Naive B cell (primary cell): ENCODE data around the gene CLIC3. TPM values are rescaled to one million over a fixed set of nuclear protein-coding genes. Genes with fewer than 3 reads are reported as not detected.
"Not testable (repeated sequence)": the region's sequence is repeated elsewhere in the genome, so short reads cannot be mapped to it uniquely, and the experiment has no call there.

ENCODE experiments used
- ATAC-seq, 2 donors: fragments of 150-1000 bp; cut with Tn5 transposase; 2 replicates each; pipeline ENCODE4 v1.10.0; 2021; ENCODE audit warnings: low read depth in 2 of 2, mild to moderate bottlenecking in 2 of 2, moderate library complexity in 2 of 2
- DNase-seq: peaks from one replicate; pipeline ENCODE4 v3.0.0; 2022
- H3K27ac Mint-ChIP-seq, 6 donors: one replicate each; pipeline ENCODE4 v1.8.0; 2020 to 2022; ENCODE audit warnings: mild to moderate bottlenecking in 6 of 6, mixed read lengths in 6 of 6, moderate library complexity in 5 of 6, inconsistent platforms in 2 of 6
- H3K27me3 Mint-ChIP-seq, 3 donors: one replicate each; pipeline ENCODE4 v1.8.0; 2021 to 2022; ENCODE audit warnings: mixed read lengths in 3 of 3, mild to moderate bottlenecking in 1 of 3
- H3K36me3 Mint-ChIP-seq, 2 donors: one replicate each; pipeline ENCODE4 v1.8.0; 2020 to 2022; ENCODE audit warnings: mixed read lengths in 2 of 2, inconsistent platforms in 1 of 2, mild to moderate bottlenecking in 1 of 2
- H3K4me1 Mint-ChIP-seq, 3 donors: one replicate each; pipeline ENCODE4 v1.8.0; 2020 to 2022; ENCODE audit warnings: mixed read lengths in 3 of 3, inconsistent platforms in 1 of 3, mild to moderate bottlenecking in 1 of 3, moderate library complexity in 1 of 3
- H3K4me3 Mint-ChIP-seq, 8 donors: one replicate each; pipeline ENCODE4 v1.8.0; 2020 to 2022; ENCODE audit warnings: mild to moderate bottlenecking in 8 of 8, mixed read lengths in 8 of 8, moderate library complexity in 8 of 8, inconsistent platforms in 2 of 8
- H3K9me3 Mint-ChIP-seq, 7 donors: one replicate each; pipeline ENCODE4 v1.8.0; 2020 to 2022; ENCODE audit warnings: mixed read lengths in 7 of 7, mild to moderate bottlenecking in 5 of 7, inconsistent platforms in 2 of 7, moderate library complexity in 1 of 7
- polyA plus RNA-seq, 6 donors: library from polyadenylated mRNA; unstranded; fragments of 300-500 nt; fragmentation: Illumina TruSeq; gene quantifications; one replicate each; pipeline ENCODE4 v1.2.3, GENCODE V29; 2021; ENCODE audit warnings: low read depth in 6 of 6

CLIC3 gene
- polyA plus RNA-seq, 6 donors from 2014 or later = 0.82 to 2.7 (median 1.1) TPM; not detected in 1

DNA sequence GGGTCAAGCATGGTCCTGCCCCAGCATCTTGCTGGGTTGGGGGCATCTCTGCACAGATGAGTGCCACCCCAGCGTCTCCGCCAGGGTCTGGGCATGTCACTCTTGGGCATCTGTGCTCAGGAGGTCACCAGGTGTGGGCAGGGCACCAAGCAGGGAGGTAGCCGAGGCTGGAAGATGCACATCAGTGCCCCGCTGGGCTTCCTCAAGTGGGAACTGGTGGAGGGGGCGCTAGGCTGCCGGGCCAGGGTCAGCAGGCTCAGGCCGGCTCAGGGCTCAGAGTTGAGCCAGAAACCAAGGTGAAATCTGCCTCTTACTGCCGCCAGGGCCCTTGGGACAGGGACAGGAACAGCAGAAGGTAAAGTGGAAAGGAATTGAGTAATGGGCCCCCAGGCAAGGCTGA is 39.6 kb upstream of the CLIC3 start:
- H3K4me1 Mint-ChIP-seq = peaks cover 27 to 38% (median 31%) of the 10 kb centered on the region in 3 donors
- H3K36me3 Mint-ChIP-seq = no peaks in the 10 kb centered on the region
- H3K27ac Mint-ChIP-seq = no peak overlapping the region
- peak overlapping the region in 1 of 8 donors; percentile 22 for H3K4me3 Mint-ChIP-seq
- ATAC-seq (no peak), DNase-seq (no peak)
- H3K27me3 Mint-ChIP-seq = peaks cover 0 to 15% (median 8%) of the 10 kb centered on the region in 3 donors
- H3K9me3 Mint-ChIP-seq = no peaks in the 10 kb centered on the region

DNA sequence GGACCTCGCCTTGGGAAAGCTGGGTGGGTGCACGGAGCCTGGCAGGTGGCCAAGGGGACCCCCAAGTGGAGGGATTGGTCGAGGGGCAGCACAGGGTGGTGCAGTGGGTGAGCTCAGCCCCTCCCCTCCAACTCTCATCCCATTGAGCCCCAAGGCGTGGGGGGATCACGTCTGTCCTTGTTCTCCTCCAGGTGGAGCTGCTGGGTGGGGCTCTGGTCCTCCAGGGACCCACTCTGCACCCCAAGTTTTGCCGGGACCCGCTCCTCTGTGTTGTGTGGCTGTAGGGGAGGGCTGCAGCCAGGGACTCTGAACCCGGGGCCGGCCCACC is 39.1 kb upstream of the CLIC3 start:
- Mint-ChIP-seq H3K9me3 (no peaks in the 10 kb centered on the region), H3K36me3 (no peaks in the 10 kb centered on the region), H3K4me3 (peak overlapping the region in 2 of 8 donors; percentile 53 to 76), H3K27ac (peak overlapping the region in 2 of 6 donors; percentile 11 to 49), H3K27me3 (peaks cover 0 to 15% (median 7%) of the 10 kb centered on the region in 3 donors), H3K4me1 (peaks cover 31 to 43% (median 35%) of the 10 kb centered on the region in 3 donors)
- DNase-seq (no peak), ATAC-seq (no peak)

DNA sequence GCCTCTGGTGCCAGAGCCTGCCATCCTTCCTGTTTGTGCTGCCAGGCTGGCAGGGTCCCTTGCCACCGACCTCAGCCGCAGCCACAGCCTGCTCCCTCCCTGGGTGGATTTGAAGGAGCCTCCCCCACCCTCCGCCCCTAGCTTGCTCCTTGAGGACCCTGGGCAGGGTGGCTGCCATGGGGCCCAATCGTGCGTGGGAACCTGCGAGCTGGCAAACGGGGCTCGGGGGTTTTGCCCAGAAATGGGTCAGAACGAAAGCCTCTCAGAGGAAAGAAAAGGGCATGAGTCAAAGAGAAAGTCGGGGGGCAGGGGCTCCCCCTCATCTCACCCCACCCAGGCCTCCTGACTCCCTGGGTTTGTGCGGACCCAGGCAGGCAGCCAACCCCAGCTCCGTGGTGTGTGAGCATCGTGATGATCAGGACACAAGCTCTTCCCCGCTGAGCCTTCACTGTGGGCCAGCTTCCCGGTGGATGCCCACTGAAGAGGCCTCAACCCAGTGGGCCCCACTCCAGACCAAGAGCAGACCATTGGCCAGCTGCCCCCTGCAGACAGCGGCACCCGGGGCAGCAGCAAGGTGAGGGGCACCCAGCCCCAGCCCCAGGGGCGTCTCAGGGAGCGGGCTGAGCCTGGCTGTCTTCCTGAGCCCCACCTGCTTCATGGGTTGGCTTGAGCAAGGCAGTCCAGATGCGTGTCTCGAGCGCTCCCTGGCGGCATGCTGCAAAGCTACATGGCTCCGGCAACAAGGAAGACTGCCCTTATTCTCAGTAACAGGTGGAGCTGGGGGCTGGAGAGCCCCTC is 38.5 kb upstream of the CLIC3 start:
- peak overlapping the region; percentile 53 to 86 (median 76) for H3K4me3 Mint-ChIP-seq
- peak overlapping the region in 5 of 6 donors; percentile 11 to 87 (median 49) for H3K27ac Mint-ChIP-seq
- no peaks in the 10 kb centered on the region for H3K36me3 Mint-ChIP-seq
- peak; percentile 73 to 76 for ATAC-seq
- no peaks in the 10 kb centered on the region for H3K9me3 Mint-ChIP-seq
- H3K4me1 Mint-ChIP-seq = peaks cover 35 to 49% (median 41%) of the 10 kb centered on the region in 3 donors
- peak; percentile 82 for DNase-seq
- H3K27me3 Mint-ChIP-seq = peaks cover 0 to 15% (median under 1%) of the 10 kb centered on the region in 3 donors

DNA sequence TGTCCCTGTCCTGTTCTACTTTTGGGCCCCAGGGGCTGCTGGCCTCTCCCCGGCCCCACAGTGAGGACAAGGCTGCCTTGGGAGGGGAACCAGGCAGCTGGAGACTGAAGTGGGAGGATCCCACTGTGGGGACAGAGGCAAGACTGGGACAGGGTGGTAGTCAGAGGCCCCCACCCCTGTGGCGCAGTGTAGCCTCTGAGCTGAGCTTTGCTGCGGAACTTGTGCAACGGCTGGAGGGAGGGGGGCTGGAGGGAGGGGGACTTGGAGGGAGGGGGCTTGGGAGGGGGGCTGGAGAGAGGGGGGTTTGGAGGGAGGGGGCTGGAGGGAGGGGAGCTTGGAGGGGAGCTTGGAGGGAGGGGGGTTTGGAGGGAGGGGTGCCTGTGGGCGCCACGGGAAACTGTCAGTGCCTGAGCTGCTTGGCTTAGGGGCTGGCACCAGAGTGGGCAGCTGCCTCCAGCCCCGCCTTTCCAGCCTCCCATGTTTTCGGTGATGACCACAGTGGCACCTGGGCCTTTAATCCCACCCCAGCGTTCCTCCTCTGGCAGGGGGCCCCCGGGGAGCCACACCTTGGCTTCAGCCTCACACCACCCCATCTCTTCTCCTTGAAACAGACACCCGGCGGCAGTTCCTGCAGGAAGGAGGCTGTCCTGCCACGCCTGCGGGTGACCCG is 37.8 kb upstream of the CLIC3 start:
- H3K27ac Mint-ChIP-seq = peak overlapping the region in 3 of 6 donors; percentile 4 to 87 (median 11)
- no peak for DNase-seq
- no peak for ATAC-seq
- H3K4me1 Mint-ChIP-seq = peaks cover 41 to 56% (median 48%) of the 10 kb centered on the region in 3 donors
- no peaks in the 10 kb centered on the region for H3K9me3 Mint-ChIP-seq
- no peaks in the 10 kb centered on the region for H3K36me3 Mint-ChIP-seq
- H3K4me3 Mint-ChIP-seq = peak overlapping the region in 6 of 8 donors; percentile 76 to 92 (median 76)
- H3K27me3 Mint-ChIP-seq = peaks cover 0 to 13% (median 0%) of the 10 kb centered on the region in 3 donors

DNA sequence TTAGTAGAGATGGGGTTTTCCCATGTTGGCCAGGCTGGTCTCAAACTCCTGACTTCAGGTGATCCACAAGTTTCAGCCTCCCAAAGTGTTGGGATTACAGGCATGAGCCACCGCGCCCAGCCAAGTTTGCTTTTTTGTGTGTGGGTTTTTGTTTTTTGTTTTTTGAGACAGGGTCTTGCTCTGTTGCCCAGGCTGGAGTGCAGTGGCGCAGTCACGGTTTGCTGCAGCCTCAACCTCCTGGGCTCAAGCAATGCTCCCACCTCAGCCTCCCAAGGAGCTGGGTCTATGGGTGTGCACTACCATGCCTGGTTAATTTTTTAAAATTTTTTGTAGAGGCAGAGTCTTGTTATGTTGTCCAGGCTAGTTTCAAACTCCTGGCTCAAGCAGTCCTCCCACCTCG is 37.1 kb upstream of the CLIC3 start:
- peak overlapping the region; percentile 39 to 92 (median 74) for H3K4me3 Mint-ChIP-seq
- peaks cover 41 to 63% (median 52%) of the 10 kb centered on the region in 3 donors for H3K4me1 Mint-ChIP-seq
- H3K27ac Mint-ChIP-seq = peak overlapping the region in 2 of 6 donors; percentile 55 to 72
- ATAC-seq, H3K27me3 Mint-ChIP-seq, H3K9me3 Mint-ChIP-seq, DNase-seq, H3K36me3 Mint-ChIP-seq: not testable (repeated sequence)

DNA sequence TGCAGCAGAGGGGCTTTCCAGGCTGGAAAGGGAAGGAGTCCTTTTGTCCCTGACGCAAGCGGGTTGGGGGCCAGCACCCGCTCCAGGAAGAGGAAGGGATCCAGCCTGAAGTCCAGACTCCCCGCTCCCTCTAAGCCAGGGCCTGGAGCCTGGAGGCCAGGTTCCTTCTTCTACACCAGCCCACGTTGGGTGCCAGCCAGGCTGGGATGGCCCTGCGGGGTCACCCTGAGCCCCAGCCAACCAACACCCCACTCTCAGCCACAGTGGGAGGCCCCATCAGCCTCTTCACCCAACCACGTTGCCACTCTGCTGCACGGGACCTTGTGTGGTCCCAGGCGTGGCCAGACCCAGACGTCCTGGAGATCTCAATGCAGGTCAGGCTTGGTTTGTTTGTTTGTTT is 36.5 kb upstream of the CLIC3 start:
- DNase-seq = no peak
- H3K27ac Mint-ChIP-seq = peak overlapping the region in 3 of 6 donors; percentile 55 to 90 (median 66)
- H3K36me3 Mint-ChIP-seq = no peaks in the 10 kb centered on the region
- H3K4me1 Mint-ChIP-seq = peaks cover 41 to 63% (median 52%) of the 10 kb centered on the region in 3 donors
- no peak for ATAC-seq
- H3K4me3 Mint-ChIP-seq = peak overlapping the region; percentile 70 to 92 (median 76)
- H3K27me3 Mint-ChIP-seq = peaks cover 0 to 5% (median 0%) of the 10 kb centered on the region in 3 donors
- H3K9me3 Mint-ChIP-seq = no peaks in the 10 kb centered on the region

DNA sequence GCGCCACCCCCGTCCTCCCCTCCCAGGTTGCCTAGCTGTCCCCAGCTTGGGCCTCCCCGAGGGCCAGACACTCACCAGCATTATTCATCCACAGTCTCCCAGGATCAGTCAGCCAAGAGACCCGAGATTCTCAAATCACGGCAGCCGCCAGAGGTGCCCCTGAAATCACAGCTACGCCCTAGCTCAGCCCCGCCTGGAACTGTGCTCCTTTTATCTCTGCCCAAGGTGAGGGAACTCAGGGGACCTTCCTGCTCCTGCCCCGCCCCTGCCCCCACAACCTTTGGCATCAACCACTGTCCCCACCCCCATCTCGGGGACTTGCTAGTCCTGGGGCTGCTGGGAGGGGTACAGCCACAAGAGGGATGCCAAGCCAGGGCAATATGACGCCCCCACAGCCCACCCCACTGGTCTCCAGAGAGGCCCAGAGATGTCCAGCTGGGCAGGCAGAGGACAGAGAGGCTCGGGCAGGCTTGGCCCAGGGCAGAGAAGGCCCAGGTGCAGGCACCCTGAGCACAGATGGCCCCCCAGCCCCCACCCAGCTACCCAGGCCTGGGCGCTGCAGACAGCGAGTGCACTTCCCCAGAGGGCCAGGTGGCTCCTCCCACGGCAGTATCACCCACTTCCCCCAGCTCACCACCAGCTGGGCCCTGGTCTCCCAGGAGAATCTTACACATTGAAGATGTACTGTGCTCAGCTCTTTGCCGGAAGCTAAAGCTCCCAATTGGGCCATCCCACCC is 35.7 kb upstream of the CLIC3 start, which contains the start of gene FUT7:
FUT7 (minus strand) TSS at position 185 of the 737 bp plus-strand sequence; CDS start at position 88, 97 bp downstream.
- peak within 1 kb of the TSS in 4 of 6 donors; percentile 55 to 93 (median 82) for H3K27ac Mint-ChIP-seq
- ATAC-seq = peak; percentile 38 to 45
- DNase-seq = peak; percentile 71
- no peaks in the 10 kb centered on the region for H3K36me3 Mint-ChIP-seq
- no peaks in the 10 kb centered on the region for H3K9me3 Mint-ChIP-seq
- peaks cover 0 to 5% (median 0%) of the 10 kb centered on the region in 3 donors for H3K27me3 Mint-ChIP-seq
- H3K4me1 Mint-ChIP-seq = peaks cover 45 to 63% (median 55%) of the 10 kb centered on the region in 3 donors
- H3K4me3 Mint-ChIP-seq = peak within 1 kb of the TSS; percentile 80 to 92 (median 85)

DNA sequence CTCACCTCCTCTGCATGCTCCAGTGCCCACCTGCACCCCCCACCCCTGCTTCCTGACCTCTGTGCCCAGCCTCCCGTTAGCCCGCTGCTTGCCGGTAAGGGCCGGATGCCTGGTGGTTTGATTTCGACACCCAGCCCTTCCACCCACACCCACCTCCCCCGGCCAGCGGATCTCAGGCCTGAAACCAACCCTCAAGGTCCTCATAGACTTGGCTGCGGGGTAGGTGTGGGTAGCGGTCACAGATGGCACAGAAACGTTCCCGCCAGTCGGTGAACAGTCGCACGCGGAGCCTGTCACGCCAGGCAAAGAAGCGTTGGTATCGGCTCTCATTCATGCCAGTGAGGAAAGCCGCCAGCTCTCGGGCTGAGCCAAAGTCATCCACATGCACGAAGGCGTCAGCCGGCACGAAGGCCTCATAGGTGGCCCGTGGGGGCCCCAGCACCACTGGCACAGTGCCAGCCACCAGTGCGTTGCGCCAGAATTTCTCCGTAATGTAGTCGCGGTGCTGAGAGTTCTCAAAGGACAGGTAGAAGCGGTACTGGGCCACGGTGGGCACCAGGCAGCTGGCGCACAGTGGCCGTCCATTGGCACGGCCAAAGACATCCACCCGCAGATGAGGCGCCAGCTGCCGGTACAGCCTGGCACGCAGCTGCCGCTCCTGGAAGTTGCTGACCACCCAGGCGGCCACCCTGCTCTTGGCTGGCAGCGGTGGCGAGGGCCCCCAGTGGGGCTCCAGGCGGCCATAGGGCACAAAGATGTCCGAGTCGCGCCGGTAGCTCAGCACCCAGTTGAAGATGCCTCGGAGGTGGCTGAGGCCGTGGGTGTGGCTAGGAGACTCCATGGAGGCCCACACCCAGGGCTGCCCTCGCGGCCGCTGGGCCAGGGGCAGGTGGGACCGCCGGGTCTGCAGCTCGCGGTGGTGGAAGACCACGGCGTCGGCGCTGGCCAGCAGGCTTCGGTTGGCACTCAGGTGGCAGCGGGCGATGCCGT is 34.5 kb upstream of the CLIC3 start:
- H3K27me3 Mint-ChIP-seq = peaks cover 0 to 5% (median 0%) of the 10 kb centered on the region in 3 donors
- H3K36me3 Mint-ChIP-seq = no peaks in the 10 kb centered on the region
- peaks cover 45 to 67% (median 63%) of the 10 kb centered on the region in 3 donors for H3K4me1 Mint-ChIP-seq
- peak overlapping the region; percentile 80 to 92 (median 85) for H3K4me3 Mint-ChIP-seq
- no peaks in the 10 kb centered on the region for H3K9me3 Mint-ChIP-seq
- DNase-seq (peak; percentile 48), ATAC-seq (no peak)
- peak overlapping the region in 4 of 6 donors; percentile 56 to 93 (median 68) for H3K27ac Mint-ChIP-seq

DNA sequence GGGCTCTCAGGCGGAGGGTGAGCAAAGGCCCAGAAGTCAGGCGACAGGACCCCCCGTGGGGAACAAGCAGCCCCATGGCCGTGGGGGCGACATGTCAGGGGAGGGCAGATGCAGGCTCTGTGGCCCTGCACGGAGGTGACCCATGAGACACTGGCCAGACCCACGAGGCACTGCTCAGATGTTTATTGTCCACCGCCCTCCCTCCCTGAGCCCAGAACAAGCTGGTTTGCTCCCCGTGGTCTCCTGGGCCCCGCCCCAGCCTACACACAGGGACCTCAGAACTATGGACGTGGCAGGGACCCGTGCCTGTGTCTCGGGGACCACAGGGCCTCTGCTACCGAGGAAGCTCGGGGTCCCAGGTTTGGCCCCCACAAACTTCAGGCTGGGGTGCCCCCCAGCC is 33.6 kb upstream of the CLIC3 start:
- Mint-ChIP-seq H3K27ac (peak overlapping the region in 2 of 6 donors; percentile 19 to 39), H3K4me1 (peaks cover 41 to 62% (median 61%) of the 10 kb centered on the region in 3 donors), H3K27me3 (no peaks in the 10 kb centered on the region), H3K36me3 (no peaks in the 10 kb centered on the region), H3K4me3 (peak overlapping the region; percentile 80 to 92 (median 85)), H3K9me3 (no peaks in the 10 kb centered on the region)
- no peak for DNase-seq
- ATAC-seq = no peak

DNA sequence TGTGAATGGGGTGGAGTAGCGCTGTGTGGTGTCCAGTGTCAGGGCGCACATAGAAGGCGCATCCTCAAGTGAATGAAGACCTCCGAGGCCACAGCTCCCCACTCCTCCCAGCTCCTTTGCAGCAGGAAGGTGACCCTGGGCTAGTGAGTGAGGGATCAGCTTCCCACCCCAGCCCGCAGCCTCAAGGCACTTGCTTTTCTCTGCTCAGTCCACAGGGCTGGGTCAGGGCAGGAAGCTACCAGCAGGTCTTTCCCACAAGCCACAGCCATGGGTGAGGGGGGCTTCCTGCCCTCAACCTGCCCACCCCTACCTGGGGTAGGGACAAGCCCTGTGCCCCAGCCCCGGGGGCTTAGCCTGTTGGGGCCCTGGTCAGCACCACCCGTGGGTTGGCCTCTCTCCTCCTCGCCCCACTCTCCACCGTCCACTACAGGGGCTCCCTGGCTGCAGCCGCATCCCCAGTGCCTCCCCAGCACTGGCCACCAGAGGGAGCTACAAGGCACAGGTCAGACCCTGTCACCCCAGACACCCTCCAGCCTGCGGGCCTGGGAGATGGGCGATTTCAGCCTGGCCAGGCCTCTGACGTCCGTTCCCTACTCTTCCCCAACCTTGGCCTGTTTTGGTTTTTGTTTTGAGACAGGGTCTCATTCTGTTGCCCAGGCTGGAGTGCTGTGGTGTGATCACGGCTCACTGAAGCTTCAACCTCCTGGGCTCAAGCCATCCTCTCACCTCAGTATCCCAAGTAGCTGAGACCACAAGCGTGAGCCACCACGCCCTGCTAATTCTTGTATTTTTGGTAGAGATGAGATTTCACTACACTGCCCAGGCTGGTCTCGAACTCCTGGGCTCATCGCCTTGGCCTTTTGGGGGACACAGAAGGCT is 32.9 kb upstream of the CLIC3 start:
- H3K27ac Mint-ChIP-seq = peak overlapping the region; percentile 16 to 72 (median 43)
- no peaks in the 10 kb centered on the region for H3K27me3 Mint-ChIP-seq
- peaks cover 36 to 55% (median 54%) of the 10 kb centered on the region in 3 donors for H3K4me1 Mint-ChIP-seq
- peak overlapping the region; percentile 79 to 92 (median 85) for H3K4me3 Mint-ChIP-seq
- DNase-seq = peak; percentile 71
- no peaks in the 10 kb centered on the region for H3K36me3 Mint-ChIP-seq
- H3K9me3 Mint-ChIP-seq = no peaks in the 10 kb centered on the region
- ATAC-seq = peak; percentile 34 to 41

DNA sequence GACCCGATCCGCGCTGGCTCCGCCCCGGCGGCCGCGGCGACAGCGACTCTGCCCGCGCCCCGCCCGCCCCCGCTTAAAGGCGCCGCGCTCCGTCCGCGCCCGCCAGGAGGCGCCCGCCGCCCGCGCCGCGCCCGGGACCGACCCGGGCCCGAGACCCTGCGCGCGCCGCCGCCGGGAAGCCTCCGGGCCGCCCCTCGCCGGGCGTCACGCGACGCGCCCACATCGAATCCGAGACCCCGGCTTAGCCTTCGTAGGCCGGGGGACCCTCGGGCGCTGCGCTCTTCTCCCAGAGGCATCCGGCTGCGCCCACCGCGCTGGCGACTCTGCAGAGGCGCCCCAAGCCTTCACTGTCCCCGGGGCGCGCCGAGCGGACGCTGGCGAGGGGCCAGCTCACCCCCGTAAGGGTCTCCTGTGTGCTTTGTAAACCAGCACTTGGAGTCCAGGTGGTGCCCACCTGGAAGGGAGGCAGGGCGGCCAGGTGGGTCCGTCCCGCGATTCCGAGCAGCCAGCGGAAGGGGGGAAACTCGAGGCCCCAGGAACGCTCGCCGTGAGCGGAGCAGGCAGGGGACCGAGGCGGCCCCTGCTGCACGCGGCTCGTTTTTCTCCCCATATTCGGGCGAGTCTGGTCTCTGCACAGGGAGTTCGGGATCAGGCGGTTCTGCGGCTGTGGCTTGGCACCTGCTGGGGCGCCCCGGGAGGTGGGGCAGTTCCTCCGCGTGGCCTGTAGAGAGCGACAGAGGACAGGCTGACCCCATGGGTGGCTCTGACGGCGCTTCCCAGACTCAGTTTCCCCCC is 32.1 kb upstream of the CLIC3 start:
- Mint-ChIP-seq H3K27ac (peak overlapping the region in 1 of 6 donors; percentile 76), H3K4me1 (peaks cover 31 to 49% (median 47%) of the 10 kb centered on the region in 3 donors)

More for the DNA sequence above, 32.1 kb upstream of the CLIC3 start:
- ATAC-seq = peak; percentile 54 to 60
- Mint-ChIP-seq H3K27me3 (no peaks in the 10 kb centered on the region), H3K36me3 (no peaks in the 10 kb centered on the region), H3K9me3 (no peaks in the 10 kb centered on the region), H3K4me3 (peak overlapping the region; percentile 79 to 92 (median 82))
- DNase-seq = peak; percentile 68
